Gastrocnemius medialis (tissue), 4 donors: ENCODE measurements around the gene C22orf23. TPM values are rescaled to one million over a fixed set of nuclear protein-coding genes. Genes with fewer than 3 reads are reported as not detected.

Experiments used
- ATAC-seq, 2 donors: fragments of 150-250 bp; one replicate each; pipeline ENCODE4 v1.9.1; 2016
- DNase-seq, 2 donors: peaks; one replicate each; pipeline ENCODE4 v3.0.0-alpha.2; 2019
- H3K27ac ChIP-seq, 4 donors: fragments of 200-600 bp; sonication (generic); 1 replicate in 1 of 4; 2 replicates in 3 of 4; pipeline ENCODE4 v1.5.1; 2016 to 2018; ENCODE audit warnings: mild to moderate bottlenecking in 2 of 4, moderate library complexity in 1 of 4
- H3K27me3 ChIP-seq, 3 donors: fragments of 200-600 bp; sonication (generic) in 2 of 3; 1 replicate in 1 of 3; 2 replicates in 2 of 3; pipeline versions ENCODE4 v1.5.1 to v1.6.0; 2016 to 2019; ENCODE audit warnings: mild to moderate bottlenecking in 1 of 3, moderate library complexity in 1 of 3
- H3K36me3 ChIP-seq, 2 donors: fragments of 200-600 bp; sonication (generic) in 1 of 2; one replicate each; pipeline ENCODE4 v1.5.1; 2017 to 2018
- H3K4me1 ChIP-seq, 2 donors: fragments of 200-600 bp; sonication (generic) in 1 of 2; one replicate each; pipeline ENCODE4 v1.5.1; 2016 to 2017; ENCODE audit warnings: mild to moderate bottlenecking in 2 of 2
- H3K4me3 ChIP-seq, 4 donors: fragments of 200-600 bp; sonication (generic) in 3 of 4; 1 replicate in 1 of 4; 2 replicates in 3 of 4; pipeline ENCODE4 v1.5.1; 2016 to 2019; ENCODE audit warnings: mild to moderate bottlenecking in 2 of 4
- H3K9me3 ChIP-seq, 3 donors: fragments of 200-600 bp; sonication (generic) in 2 of 3; 1 replicate in 1 of 3; 2 replicates in 2 of 3; pipeline ENCODE4 v1.5.1; 2016 to 2019
- CTCF ChIP-seq, 5 experiments: fragments of 450-650 bp in 3 of 5; fragments of 200-600 bp in 2 of 5; sonication (generic) in 2 of 5; IDR thresholded peaks in 4 of 5; conservative IDR thresholded peaks in 1 of 5; 1 replicate in 4 of 5; 2 replicates in 1 of 5; pipeline ENCODE4 v1.5.1; 2016 to 2019; ENCODE audit warnings: antibody characterized with exemption in 5 of 5, mild to moderate bottlenecking in 3 of 5, moderate library complexity in 3 of 5
- POLR2A ChIP-seq, 2 donors: fragments of 450-650 bp; IDR thresholded peaks; one replicate each; pipeline ENCODE4 v1.6.1; 2017; ENCODE audit warnings: antibody characterized with exemption in 2 of 2, mild to moderate bottlenecking in 2 of 2, moderate library complexity in 2 of 2
- in situ Hi-C, 4 donors: fragments of 200-750 bp; cut with MboI; loops; one replicate each; pipeline versions ENCODE4 v1.15.0 to v1.8.0; 2017; ENCODE audit warnings: low sequenced_read_pairs in 4 of 4
- intact Hi-C: fragments of 100-400 bp; cut with DNase I; formaldehyde crosslinking; loops from one replicate; pipeline ENCODE4 v1.15.1; 2023; ENCODE audit warnings: low total_unique reads
- total RNA-seq, 4 donors: library from RNA; depleted of rRNA; stranded (reverse); fragments of >200 nt; gene quantifications; one replicate each; pipeline versions ENCODE4 v1.1.0 to v1.2.3, GENCODE V29; 2016

C22orf23 gene
- total RNA-seq, 4 donors from 2014 or later: 0.20 to 1.1 (median 0.35) TPM; not detected in 1

- no peak for TF ChIP-seq POLR2A (IDR thresholded peaks at IDR 0.05)
- TF ChIP-seq CTCF (IDR thresholded peaks at IDR 0.05 in 4 of 5, conservative IDR thresholded peaks at IDR 0.05 in 1 of 5): no peak
- peaks cover 0 to 36% of the 10 kb centered on the region in 2 donors for H3K36me3 ChIP-seq
- H3K27ac ChIP-seq: no peak overlapping the region
- intact Hi-C loops (no loop called here), in situ Hi-C loops (loop anchor here in 1 of 4 donors (25.0 kb wide), 1 partner anchor 155 kb away; the partner anchor contains the start of genes GALR3 and GCAT)
- no peak overlapping the region for H3K4me3 ChIP-seq
- DNase-seq (no peak), ATAC-seq (no peak)
- H3K9me3 ChIP-seq: no peaks in the 10 kb centered on the region
- H3K27me3 ChIP-seq: no peaks in the 10 kb centered on the region
- peaks cover 4 to 5% of the 10 kb centered on the region in 2 donors for H3K4me1 ChIP-seq
These were observed 13.7 kb upstream of the C22orf23 start for GRCh38 chr22:37967147-37967546.

- Histone ChIP-seq H3K9me3 (no peaks in the 10 kb centered on the region), H3K27ac (no peak overlapping the region), H3K36me3 (peaks cover 0 to 46% of the 10 kb centered on the region in 2 donors), H3K4me3 (no peak overlapping the region), H3K4me1 (peaks cover 4 to 5% of the 10 kb centered on the region in 2 donors), H3K27me3 (no peaks in the 10 kb centered on the region)
- in situ Hi-C loops (loop anchor here in 1 of 4 donors (25.0 kb wide), 1 partner anchor 154 kb away; the partner anchor contains the start of genes GALR3 and GCAT), intact Hi-C loops (loop anchor here (2.0 kb wide), 2 partner anchors 59 to 147 kb away; partner anchors contain the start of gene MICALL1)
- ATAC-seq (no peak), DNase-seq (no peak)
- TF ChIP-seq CTCF (IDR thresholded peaks at IDR 0.05 in 4 of 5, conservative IDR thresholded peaks at IDR 0.05 in 1 of 5) (no peak), POLR2A (IDR thresholded peaks at IDR 0.05) (no peak)
These were observed 12.7 kb upstream of the C22orf23 start for GRCh38 chr22:37965940-37966664.

GRCh38 chr22:37961062-37961461 lies 7.7 kb upstream of the C22orf23 start:
- ATAC-seq (no peak), DNase-seq (no peak)
- in situ Hi-C loops: loop anchor here in 1 of 4 donors (25.0 kb wide), 1 partner anchor 149 kb away; the partner anchor contains the start of genes GALR3 and GCAT
- intact Hi-C loops: no loop called here
- H3K9me3 ChIP-seq: no peaks in the 10 kb centered on the region
- peaks cover 14 to 16% of the 10 kb centered on the region in 2 donors for H3K4me1 ChIP-seq
- no peak overlapping the region for H3K4me3 ChIP-seq
- H3K36me3 ChIP-seq: peaks cover 0 to 55% of the 10 kb centered on the region in 2 donors
- H3K27ac ChIP-seq: no peak overlapping the region
- no peaks in the 10 kb centered on the region for H3K27me3 ChIP-seq
- TF ChIP-seq CTCF (IDR thresholded peaks at IDR 0.05 in 4 of 5, conservative IDR thresholded peaks at IDR 0.05 in 1 of 5) (no peak), POLR2A (IDR thresholded peaks at IDR 0.05) (no peak)

- ATAC-seq: no peak
- H3K4me1 ChIP-seq: peaks cover 17 to 20% of the 10 kb centered on the region in 2 donors
- no peak for DNase-seq
- intact Hi-C loops (no loop called here), in situ Hi-C loops (loop anchor here in 2 of 4 donors (10.0 to 25.0 kb wide), 2 partner anchors 145 to 147 kb away; partner anchors contain the start of genes GALR3 (in 1 of the 2) and GCAT (in 1 of the 2))
- no peaks in the 10 kb centered on the region for H3K27me3 ChIP-seq
- no peak for TF ChIP-seq POLR2A (IDR thresholded peaks at IDR 0.05)
- no peak for TF ChIP-seq CTCF (IDR thresholded peaks at IDR 0.05 in 4 of 5, conservative IDR thresholded peaks at IDR 0.05 in 1 of 5)
- no peak overlapping the region for H3K27ac ChIP-seq
- H3K36me3 ChIP-seq: peaks cover 0 to 55% of the 10 kb centered on the region in 2 donors
- H3K4me3 ChIP-seq: no peak overlapping the region
- H3K9me3 ChIP-seq: no peaks in the 10 kb centered on the region
These were observed 5.9 kb upstream of the C22orf23 start for GRCh38 chr22:37959231-37959825.
